GM21528 (cell line): Measurements from ENCODE around the gene TOX3.

Experiments
- ATAC-seq: cut with Tn5 transposase; IDR thresholded peaks from one replicate; pipeline ENCODE4 v1.9.1; 2021; ENCODE audit warnings: mild to moderate bottlenecking, moderate library complexity; ENCODE audit not compliant: unreplicated experiment, low FRiP score

The TOX3 gene

DNA sequence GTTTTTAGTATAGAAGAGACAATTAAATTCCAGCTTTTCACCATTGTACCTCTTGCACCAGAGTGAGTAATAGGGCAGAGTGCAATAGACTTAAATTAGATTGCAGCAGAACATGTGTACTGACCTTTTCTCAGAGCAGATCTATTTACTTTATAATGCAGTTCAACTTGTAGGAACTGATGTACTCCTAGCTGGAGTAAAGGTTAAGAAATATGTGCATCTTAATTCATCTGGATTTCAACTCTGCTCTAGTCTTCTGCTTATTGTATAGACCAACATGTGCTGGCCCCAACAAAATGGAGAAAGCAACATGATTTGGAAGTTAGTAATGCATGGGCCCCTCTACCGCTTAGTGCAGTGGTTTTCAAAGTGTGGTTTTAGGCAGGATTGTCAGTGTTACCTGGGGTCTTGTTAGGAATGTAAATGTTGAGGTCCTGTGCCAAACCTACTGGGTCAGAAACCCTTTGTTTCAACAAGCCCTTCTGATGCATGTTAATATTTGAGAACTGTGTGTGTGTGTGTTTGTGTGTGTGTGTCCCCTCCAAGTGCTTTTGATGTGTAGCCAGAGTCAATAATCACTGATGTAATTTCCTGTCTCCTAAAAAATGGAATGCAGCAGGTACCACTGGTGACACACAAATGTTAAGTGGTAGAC lies 138.6 kb downstream of the TOX3 start:
- ATAC-seq, result no peak

DNA sequence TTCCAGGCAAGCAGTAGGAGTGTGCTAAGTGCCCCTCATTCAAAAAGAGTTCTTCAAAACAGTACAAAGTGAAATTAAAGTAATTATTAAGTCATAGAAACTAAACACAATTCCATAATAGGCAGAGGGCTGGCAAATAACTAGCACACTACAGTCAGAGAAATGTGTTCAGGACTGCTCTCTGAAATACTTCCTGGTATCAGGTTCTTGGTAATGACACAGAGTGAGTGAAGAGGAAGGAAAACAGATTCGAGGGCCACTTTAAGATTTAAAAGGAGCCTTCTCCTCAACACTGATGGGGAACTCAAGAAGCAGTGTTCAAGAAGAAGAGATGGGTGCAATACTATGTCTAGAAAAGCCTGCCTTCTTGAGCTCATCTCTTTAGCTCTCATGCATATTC lies 139.2 kb downstream of the TOX3 start:
- ATAC-seq, result no peak

DNA sequence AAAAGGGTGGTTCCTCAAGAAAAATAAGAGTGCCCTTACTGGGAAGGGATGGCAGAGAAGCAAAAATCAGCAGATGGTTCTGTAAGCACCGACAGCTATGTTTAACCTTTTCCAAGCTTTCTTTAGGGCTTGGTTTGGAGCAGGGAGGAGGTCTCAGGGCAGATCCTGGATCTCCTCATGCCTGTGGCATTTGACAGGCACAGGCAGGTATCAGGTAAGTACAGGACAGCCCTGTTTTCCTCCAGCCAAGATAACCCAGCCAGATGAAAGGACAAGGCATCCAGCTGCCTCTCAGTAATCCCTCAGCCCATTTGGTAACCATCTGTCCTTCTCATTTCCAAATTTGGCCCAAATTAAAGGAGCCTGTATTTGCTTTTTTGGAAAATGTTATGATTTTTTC lies 141.5 kb downstream of the TOX3 start:
- ATAC-seq, result no peak

DNA sequence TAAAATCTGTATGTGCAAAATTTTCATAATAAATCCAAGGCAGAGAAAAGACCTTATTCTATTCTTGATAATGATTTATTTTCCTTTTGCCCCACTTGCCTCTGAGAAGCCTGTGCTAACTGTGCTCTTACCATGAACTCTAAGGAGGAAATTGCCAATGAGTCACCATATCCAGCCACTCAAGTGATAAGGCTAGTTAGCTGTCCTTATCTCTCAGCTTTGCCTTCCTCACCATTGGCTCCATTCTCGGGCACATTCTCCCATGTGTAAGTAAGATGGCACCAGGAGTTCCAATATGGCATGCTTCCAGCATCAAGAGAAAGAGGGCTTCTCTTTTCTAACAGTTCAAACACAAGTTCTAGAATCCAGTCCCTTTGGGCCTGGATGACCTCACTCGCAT lies 142.4 kb downstream of the TOX3 start:
- no peak for ATAC-seq

DNA sequence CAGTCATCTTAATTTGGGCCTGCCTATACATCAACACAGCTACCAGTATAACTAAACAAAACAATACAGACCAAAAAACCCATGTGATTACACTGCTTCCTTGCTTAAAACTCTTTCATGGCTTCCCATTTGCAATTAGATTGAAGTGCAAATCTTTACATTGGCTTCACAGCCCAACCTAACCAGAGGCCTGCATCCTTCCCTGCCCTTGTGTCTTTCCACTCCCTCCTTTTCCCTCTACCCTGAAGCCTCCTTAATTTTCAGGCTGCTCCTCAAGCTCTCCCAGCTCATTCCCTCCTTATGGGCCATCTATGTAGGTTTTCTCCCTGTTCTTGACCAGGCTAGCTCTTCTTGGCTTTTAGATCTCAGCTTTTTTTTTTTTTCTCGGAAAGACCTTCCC lies 147.8 kb downstream of the TOX3 start:
- no peak for ATAC-seq

DNA sequence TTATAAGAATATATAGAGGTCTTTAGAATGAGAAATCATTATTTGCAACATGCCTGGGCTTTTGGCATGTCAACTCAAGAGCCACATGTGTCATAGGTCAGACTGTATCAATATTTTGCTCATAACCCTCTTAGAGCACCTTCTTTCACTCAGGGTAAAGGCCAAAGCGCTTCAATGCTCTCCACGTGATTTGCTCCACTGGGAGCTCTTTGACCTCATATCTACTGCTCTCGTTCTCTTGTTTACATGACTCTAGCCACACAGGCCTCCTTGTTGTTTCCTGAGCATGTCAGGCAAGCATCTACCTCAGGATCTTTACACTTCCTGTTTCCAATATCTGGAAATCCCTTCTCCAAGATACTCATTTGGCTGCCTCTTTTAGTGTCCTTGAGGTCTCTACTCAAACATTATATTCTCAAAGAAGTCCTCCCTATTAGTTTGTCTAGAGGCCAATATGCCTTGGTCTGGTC lies 148.4 kb downstream of the TOX3 start:
- ATAC-seq, result no peak

DNA sequence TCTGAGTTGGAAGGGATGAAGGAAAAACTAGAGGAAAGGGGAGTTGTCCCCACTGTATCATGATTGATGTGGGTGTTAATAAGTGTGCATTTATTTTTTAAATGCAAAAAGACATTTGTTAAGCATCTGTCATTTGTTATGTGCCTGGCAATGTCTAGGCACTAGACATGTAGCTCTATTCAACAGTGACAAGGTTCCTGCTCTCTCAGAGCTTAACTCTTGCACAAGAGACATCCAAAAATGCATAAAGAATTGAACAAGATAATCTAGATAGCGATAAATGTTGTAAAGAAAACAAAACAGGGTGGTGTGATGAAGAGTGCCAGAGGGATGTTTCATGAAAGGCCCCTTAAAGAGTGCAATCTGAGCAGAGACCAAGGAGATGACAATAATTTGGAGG lies 148.9 kb downstream of the TOX3 start:
- ATAC-seq, result no peak

DNA sequence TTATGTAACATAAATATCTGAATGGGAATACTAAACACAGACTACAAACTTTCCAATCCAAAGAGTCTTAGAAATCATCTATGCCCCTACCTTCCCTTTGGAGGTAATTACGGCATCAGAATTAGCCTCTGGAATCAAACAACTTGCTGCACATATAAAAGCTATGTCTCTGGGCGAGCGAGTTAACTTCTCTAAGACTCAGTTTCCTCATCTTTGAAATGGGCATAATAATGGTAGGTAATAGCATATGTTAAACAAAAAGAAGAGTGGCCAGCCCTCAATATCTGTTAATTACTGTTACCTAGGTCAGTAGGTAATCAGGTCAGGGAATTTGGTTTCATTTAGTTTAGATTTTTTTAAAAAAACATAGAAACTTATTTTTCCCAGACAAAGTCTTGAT lies 153.5 kb downstream of the TOX3 start:
- ATAC-seq, result no peak

DNA sequence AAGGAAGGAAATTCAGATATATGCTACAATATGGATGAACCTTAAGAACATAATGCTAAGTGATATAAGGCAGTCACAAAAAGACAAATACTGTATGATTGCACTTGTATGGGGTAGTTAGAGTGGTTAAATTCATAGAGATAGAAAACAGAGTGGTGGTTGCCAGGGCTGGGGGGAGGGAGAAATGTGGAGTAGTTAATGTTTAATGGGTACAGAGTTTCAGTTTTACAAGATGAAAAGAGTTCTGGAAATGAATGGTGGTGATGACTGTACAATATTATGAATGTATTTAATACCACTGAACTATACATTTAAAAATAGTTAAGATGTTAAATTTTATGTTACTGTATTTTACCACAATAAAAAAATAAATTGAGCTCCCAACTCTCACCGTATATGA lies 157.9 kb downstream of the TOX3 start:
- ATAC-seq, result no peak
